Stromal cell of bone marrow (primary cell): ENCODE data around the gene NHSL2.
A peak's percentile ranks its signal among the peaks of the same experiment; 100 is the strongest.
"Not testable (repeated sequence)": the region's sequence is repeated elsewhere in the genome, so short reads cannot be mapped to it uniquely, and the experiment has no call there.

ENCODE experiments used
- DNase-seq: peaks from one replicate; pipeline ENCODE4 v3.0.0-alpha.2; 2012; ENCODE audit warnings: low read depth

NHSL2 gene

DNA sequence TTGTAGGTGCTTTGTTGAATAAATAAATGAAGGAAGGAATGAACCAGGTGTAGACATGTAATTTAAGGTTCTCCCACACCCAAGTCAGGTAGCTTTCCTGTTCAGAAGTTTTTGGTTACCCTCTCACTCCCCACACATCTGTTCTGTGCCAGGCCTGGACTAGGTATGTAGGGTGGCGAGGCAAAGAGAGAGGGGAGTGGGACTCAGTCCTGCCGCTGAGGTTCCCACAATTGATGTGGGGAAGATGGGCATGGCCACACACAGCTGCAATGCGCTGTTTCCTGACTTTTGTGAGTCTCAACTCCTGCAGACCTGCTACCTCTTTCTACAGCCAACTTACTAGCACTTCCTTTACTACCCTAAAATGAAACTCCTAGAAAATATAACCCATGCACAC is 132.2 kb downstream of the NHSL2 start:
- no peak for DNase-seq

- DNase-seq = no peak
Measured at GRCh38 chrX:72043636-72044035, 133.0 kb downstream of the NHSL2 start.

GRCh38 chrX:72045141-72045540 is 134.5 kb downstream of the NHSL2 start:
- DNase-seq = no peak

- DNase-seq = no peak
Measured at GRCh38 chrX:72045552-72046277, 135.1 kb downstream of the NHSL2 start.

DNA sequence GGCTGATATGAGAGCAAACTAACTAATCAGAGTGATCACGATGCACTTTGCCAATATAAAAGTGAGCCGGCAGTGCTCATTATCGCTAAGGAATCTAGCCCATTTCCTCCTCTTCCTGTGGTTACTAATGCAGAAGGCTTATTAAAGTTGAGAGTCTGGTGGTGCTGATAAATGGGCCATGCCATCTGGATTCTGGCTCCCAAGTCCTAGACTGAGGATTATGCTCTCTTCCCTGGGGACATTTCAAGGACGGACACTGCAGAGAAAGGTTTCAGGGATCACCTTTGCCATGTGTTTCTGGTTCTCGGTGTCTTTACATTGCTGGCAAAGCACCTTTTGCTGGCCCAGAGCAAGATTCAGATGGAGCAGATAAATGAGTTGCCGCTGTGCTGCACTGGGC is 135.8 kb downstream of the NHSL2 start:
- no peak for DNase-seq

DNA sequence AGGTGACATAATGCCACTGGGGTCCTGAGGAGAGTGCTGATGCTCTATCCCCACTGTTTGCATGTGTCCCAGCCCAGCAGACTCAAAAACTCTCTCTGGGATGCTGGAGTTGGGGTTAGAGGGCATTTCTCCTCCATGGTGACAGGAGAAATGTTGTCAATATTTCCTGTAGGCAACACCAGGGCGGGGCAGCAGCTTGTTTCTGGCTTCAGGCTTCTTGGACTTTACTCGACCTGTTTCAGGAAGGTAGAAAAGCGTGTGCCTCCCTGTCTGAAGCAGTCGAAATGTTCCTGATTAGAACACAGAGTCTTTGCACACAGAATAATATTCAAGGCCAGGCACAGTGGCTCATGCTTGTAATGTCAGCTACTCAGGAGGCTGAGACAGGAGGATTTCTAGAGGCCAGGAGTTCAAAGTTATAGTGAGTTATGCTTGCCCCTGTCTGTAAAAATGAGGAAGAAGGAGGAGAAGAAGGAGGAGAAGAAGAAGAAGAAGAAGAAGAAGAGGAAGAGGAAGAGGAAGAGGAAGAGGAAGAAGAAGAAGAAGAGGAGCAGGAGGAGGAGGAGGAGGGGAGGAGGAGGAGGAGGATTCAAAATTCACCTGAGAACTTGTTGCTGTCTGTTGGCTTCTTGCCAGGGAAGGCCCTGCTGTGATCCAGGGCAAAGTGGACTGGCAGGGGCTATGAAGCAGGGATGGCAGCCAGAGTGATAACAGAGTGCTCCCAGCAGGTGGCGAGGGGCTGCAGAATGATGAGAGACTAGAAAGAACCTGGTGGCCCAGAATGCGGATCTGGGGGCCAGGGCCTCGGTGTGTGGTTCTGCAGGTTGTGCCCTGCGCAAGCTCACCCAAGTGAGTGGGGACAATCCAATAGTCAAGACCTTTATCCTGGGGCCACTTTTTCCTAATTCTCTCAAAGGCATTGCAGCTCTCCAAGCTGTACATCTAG is 138.1 kb downstream of the NHSL2 start:
- DNase-seq = no peak

GRCh38 chrX:72050011-72050410 is 139.4 kb downstream of the NHSL2 start:
- no peak for DNase-seq

- no peak for DNase-seq
Measured at GRCh38 chrX:72051589-72051988, 140.9 kb downstream of the NHSL2 start.

DNA sequence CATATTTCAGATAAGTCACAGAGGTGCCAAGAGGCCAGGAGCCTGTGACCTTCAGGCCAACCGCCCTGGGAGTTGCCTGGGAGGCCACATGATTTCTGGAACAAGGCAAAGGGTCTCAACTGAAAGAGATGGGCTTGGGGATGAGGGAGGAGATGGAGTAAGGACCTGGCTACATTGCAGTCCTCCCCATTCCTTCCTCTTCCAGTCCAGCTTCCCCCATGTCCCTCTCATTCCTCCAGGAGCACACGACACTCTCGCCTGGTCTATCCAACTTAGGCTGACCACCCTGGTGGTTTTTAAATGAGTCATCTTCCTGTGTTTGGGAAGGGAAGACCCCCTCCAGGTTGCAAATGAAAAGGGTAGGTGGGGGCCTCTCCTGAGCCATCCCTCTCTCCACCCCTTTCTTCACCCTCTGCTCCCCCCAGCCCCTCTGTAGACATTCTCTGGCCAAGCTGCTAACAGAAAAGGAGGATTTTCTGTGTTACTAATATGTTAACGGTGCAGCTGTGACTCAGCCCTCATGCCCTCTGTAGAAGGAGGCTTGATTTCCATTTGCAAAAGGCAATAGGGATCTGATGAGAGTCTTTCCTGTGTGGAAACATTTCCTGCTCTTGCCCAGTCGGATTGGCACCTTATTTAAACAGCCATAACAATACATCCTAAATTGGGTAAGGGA is 141.9 kb downstream of the NHSL2 start:
- DNase-seq = no peak

DNA sequence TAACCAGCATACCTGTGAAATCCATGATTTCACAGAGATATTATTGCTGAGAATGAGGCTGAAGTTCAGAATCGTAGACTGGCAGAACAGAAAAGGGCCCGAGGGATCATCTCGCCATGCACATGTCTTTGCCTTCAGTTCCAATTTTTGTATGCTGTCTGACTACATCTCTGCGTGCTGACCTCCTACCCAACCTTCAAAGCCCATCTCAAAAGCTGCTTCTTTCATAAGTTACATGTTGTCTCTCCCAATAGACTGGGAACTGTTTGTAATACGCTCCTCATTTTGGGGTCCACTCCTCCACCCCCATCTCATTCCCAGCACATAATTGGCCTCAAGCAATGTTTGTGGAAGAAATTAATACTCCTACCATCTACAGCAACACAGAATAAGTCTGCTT is 142.9 kb downstream of the NHSL2 start:
- no peak for DNase-seq

GRCh38 chrX:72054779-72055489 is 144.3 kb downstream of the NHSL2 start:
- DNase-seq = no peak

DNA sequence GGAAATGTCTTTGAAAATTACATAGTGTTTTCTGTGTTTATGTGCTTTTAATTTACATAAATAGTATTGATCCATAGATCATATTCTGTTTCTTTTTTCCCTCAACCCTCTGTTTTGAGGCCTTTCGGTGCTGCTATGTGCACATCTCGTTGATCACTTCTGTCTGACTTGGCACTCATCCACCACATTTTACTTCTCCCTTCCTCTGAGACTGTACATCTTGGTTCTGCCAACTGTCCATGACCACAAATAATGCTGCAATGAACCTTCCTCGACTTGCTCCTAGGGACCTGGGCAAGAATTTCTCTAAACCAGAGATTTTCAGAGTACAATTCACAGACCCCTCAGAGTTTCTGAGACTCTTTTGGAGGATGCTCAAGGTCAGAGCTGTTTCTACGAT is 146.7 kb downstream of the NHSL2 start:
- no peak for DNase-seq

DNA sequence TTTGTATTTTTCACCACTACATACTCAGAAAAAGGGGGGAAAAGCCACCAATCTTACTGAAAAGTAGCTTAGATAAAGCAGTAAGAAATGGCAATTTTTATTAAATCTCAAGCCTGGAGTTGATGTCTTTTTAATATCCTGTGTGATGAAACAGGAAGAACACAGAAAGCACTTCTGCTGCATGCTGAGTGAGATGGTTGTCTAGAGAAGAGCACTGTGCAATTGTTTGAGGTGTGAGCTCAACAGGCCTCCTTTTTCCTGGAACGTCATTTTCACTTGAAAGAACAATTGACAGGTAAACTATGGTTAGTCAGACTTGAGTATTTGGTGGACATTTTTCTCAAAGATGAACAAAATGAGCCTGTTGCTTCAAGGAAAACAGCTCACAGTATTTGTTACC is 147.2 kb downstream of the NHSL2 start:
- DNase-seq = no peak

DNA sequence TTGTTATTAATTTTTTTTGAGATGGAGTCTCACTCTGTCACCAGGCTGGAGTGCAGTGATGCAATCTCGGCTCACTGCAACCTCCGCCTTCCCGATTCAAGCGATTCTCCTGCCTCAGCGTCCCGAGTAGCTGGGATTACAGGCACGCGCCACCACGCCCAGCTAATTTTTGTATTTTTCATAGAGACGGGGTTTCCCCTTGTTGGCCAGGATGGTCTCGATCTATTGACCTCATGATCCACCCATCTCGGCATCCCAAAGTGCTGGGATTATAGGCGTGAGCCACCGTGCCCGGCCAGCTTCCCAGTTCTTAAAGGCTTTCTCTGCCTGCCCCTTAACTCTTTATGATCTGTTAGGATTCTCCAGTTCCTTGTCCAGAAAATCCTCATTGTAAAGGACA is 147.7 kb downstream of the NHSL2 start:
- not testable (repeated sequence) for DNase-seq

DNA sequence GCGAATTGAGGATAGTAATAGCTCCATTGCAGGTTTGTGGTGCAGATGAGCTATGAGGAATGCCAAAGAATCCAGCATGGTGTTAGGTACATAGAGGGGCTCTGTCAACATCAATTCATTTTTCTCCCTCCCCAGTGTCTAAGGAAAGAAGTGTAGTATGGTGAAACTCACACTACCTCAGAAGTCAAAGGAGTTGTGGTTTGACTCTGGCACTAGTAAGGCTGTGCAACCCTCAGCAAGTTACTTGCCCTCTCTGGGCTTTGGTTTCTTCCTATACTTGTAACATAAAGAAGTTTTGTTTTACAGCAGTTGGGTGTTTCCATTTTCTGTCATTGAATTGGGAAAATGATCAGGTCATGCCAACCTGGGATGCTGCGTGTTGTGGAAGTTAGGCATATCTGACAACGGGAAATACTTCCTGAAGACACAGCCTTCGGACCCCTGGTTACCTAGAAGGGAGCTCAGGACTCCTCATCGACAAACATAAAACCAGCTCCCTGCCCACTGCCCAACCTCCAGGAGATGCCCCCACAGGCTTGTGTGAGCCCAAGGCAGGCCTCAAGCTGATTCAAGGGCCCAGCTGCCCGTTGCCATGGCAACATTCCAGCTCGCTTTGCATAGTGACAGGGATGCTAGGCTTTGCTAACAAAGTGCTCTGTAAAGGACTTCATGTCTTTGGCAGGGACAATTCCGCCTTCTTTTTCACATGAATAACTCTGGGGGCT is 149.7 kb downstream of the NHSL2 start:
- no peak for DNase-seq

- no peak for DNase-seq
Measured at GRCh38 chrX:72060921-72061490, 150.4 kb downstream of the NHSL2 start.

DNA sequence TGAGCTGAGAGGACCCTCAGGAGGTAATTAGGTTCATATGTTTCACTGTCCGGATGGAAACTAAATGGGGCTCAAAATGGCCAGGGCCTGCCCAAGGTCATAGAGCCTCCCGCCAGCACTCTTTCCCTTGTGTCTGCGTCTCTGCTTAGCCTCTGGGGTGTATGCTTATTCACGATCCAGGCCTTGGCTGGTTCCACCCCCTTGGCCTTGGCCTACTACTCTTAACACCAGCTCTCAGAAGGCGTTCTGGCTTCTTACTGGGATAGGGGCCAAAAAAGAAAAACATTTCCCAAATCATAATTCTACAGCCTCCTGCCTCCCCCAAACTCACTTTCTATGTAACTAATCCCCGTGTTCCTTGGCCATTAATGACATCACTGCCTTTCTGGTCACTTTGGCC is 152.3 kb downstream of the NHSL2 start:
- peak; percentile 31 for DNase-seq

GRCh38 chrX:72069350-72070160 is 158.9 kb downstream of the NHSL2 start:
- DNase-seq = no peak

- DNase-seq = no peak
Measured at GRCh38 chrX:72071213-72071612, 160.6 kb downstream of the NHSL2 start.

GRCh38 chrX:72073633-72074032 is 163.0 kb downstream of the NHSL2 start:
- DNase-seq = no peak
